ENCODE results near the gene CLIP4.

GRCh38 chr2:29070526-29070925 is 44.7 kb upstream of the CLIP4 start:
- TF ChIP-seq POLR2AphosphoS5 (IDR thresholded peaks at IDR 0.05; ENCODE audit: low read depth, low read length) (no peak), POLR2A (IDR thresholded peaks at IDR 0.05; ENCODE audit: low read depth, low read length) (no peak), TAF1 (IDR thresholded peaks at IDR 0.05; ENCODE audit: borderline replicate concordance, low read depth, low read length) (no peak)
